ENCODE measurements around the gene ARMC7.

DNA sequence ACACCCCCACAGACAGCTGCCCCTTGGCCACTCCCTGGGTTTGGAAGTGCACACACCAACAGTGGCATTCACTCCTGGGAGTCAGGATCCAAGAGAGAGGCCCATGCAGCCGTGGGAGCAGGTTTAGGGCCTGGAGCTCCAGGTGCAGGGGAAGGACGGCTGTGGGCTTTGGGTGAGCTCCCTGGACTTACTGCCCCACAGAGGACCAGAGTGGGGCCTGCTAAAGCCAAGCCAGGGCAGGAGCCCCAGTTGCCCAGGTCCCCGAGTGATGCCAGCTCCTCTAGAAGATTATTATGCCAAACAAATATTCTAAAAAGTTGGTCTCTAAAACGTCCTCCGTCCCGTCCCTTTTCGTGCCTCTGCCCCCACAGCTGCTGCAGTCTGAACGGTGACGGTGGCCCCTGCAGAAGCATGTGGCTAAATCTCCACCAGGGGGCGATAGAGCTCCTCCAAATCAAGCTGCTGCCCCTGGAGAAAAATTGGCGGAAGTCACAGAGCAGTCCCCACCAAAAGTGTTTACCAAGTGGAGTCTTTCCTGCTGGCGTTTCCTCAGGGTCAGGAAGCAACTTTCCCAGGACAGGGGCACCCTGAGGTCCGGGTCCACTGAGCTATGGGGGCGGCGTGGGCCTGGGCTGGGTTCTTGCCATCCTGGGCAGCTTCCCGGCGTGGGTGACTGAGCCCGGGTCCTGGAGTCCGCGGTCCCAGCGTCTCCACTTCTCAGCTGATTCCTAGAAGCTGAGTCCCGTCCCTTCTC, 4.2 kb downstream of the ARMC7 start:
- TF ChIP-seq, protein P1, sequence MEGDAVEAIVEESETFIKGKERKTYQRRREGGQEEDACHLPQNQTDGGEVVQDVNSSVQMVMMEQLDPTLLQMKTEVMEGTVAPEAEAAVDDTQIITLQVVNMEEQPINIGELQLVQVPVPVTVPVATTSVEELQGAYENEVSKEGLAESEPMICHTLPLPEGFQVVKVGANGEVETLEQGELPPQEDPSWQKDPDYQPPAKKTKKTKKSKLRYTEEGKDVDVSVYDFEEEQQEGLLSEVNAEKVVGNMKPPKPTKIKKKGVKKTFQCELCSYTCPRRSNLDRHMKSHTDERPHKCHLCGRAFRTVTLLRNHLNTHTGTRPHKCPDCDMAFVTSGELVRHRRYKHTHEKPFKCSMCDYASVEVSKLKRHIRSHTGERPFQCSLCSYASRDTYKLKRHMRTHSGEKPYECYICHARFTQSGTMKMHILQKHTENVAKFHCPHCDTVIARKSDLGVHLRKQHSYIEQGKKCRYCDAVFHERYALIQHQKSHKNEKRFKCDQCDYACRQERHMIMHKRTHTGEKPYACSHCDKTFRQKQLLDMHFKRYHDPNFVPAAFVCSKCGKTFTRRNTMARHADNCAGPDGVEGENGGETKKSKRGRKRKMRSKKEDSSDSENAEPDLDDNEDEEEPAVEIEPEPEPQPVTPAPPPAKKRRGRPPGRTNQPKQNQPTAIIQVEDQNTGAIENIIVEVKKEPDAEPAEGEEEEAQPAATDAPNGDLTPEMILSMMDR (IDR thresholded peaks at IDR 0.05), result peak; percentile 77 to 95 (median 94)
- no peak for TF ChIP-seq POLR2A (IDR thresholded peaks at IDR 0.05)
- TF ChIP-seq POLR2AphosphoS5 (IDR thresholded peaks at IDR 0.05), result peak in 1 of 3 donors; percentile 62

Data from breast epithelium (tissue), 3 donors.